DND-41 (cell line): ENCODE data around the gene ZP1.

Experiments
- ATAC-seq: fragments of 200-7000 bp; cut with Tn5 transposase; 3 replicates; pipeline ENCODE4 v1.9.1; 2021; ENCODE audit warnings: low read depth; ENCODE audit not compliant: insufficient read depth
- DNase-seq: peaks from one replicate; pipeline ENCODE4 v3.0.0-alpha.2; 2020
- H2AFZ ChIP-seq: 2 replicates; pipeline ENCODE4 v1.6.0; 2012; ENCODE audit warnings: low read depth, low read length
- H3K27ac ChIP-seq: 2 replicates; pipeline ENCODE4 v1.5.1; 2012; ENCODE audit warnings: low read length, inconsistent platforms
- H3K27me3 ChIP-seq: fragments of 200-600 bp; sonication (generic); 2 replicates; pipeline ENCODE4 v1.6.0; 2012; ENCODE audit warnings: low read length, mild to moderate bottlenecking, inconsistent platforms; ENCODE audit not compliant: insufficient read depth, poor library complexity
- H3K36me3 ChIP-seq: 2 replicates; pipeline ENCODE4 v1.5.1; 2012; ENCODE audit warnings: low read length, inconsistent platforms; ENCODE audit not compliant: insufficient read depth
- H3K4me1 ChIP-seq: 2 replicates; pipeline ENCODE4 v1.5.1; 2012; ENCODE audit warnings: mild to moderate bottlenecking, low read length; ENCODE audit not compliant: insufficient read depth
- H3K4me2 ChIP-seq: 2 replicates; pipeline ENCODE4 v1.6.0; 2012; ENCODE audit warnings: mild to moderate bottlenecking, moderate library complexity, low read length, inconsistent platforms; ENCODE audit not compliant: insufficient read depth
- H3K4me3 ChIP-seq, 2 experiments: fragments of 200-600 bp in 1 of 2; shearing (Covaris generic) in 1 of 2; 2 replicates each; pipeline ENCODE4 v1.5.1; 2012 to 2016; ENCODE audit warnings: inconsistent platforms in 2 of 2, low read length in 2 of 2, mild to moderate bottlenecking in 2 of 2, low read depth in 1 of 2, moderate library complexity in 1 of 2
- H3K79me2 ChIP-seq: 2 replicates; pipeline ENCODE4 v1.6.0; 2012; ENCODE audit warnings: low read length, inconsistent platforms; ENCODE audit not compliant: insufficient read depth
- H3K9ac ChIP-seq: 2 replicates; pipeline ENCODE4 v1.6.0; 2012; ENCODE audit warnings: low read depth, mild to moderate bottlenecking, inconsistent platforms, low read length, moderate library complexity
- H3K9me3 ChIP-seq: 2 replicates; pipeline ENCODE4 v1.5.1; 2012; ENCODE audit warnings: low read length, moderate library complexity, mild to moderate bottlenecking, inconsistent platforms; ENCODE audit not compliant: insufficient read depth, severe bottlenecking
- H4K20me1 ChIP-seq: 2 replicates; pipeline ENCODE4 v1.6.0; 2012; ENCODE audit warnings: low read length; ENCODE audit not compliant: insufficient read depth
- EZH2 ChIP-seq: IDR thresholded peaks from 3 replicates; pipeline ENCODE4 v1.6.1; 2012; ENCODE audit warnings: borderline replicate concordance, low read depth, mild to moderate bottlenecking, moderate library complexity, low read length, inconsistent platforms; ENCODE audit not compliant: severe bottlenecking
- TF ChIP-seq, protein P1 (sequence below): IDR thresholded peaks from 2 replicates; pipeline ENCODE4 v1.5.1; 2012; ENCODE audit warnings: borderline replicate concordance, low read length, moderate library complexity, mild to moderate bottlenecking; ENCODE audit not compliant: poor library complexity, severe bottlenecking; ENCODE audit errors: extremely low read depth

The ZP1 gene

DNA sequence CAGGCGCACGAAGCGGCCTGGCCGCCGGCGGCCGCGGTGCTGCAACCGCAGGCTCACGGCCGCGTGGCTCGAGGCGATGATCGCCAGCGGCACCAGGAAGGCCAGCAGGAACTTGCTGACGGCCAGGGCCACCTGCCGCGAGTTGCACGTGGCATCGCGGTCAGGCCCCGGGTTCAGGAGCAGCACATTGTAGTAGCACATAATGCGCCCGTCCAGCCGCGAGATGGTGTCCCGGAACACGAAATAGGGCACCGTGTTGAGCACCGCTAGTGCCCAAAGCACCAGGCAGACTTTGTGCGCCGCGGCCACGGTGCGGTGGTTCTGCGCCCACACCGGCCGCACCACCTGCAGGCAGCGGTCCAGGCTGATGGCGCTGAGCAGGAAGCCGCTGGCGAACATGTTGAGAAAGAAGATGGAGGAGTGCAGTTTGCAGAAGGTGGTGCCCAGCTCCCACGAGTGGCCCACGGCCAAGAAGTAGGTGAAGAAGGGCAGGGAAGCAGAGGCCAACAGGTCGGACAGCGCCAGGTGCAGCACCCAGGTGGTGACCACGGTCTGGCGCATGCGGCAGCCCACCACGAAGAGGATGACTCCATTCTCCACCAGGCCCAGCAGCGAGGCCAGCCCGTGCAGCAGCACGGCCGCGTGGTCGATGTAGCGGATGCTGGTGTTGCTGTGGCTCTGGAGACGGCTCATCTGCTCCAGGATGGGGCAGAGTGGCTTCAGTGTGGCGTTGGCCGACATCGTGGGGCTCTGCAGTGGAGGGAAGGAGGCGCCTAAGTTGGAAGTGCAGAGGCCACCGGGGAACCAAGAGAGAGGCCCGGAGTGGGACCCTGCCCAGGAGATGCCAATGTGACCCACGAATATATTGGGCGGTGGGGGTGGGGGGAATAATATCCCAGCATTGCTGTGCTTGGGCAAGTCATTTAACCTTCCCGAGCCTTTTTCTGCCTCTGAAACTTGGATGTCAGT lies 14.1 kb upstream of the ZP1 start:
- Histone ChIP-seq H3K4me1 (peaks cover 3% of the 10 kb centered on the region), H3K36me3 (peaks cover 36% of the 10 kb centered on the region), H3K4me2 (no peak overlapping the region), H2AFZ (no peak overlapping the region), H3K79me2 (no peaks in the 10 kb centered on the region), H3K27me3 (no peaks in the 10 kb centered on the region), H3K9me3 (no peaks in the 10 kb centered on the region), H3K4me3 (no peak overlapping the region), H3K9ac (no peak overlapping the region), H3K27ac (no peak overlapping the region), H4K20me1 (peaks cover 4% of the 10 kb centered on the region; the same call in 1 of the 2 replicates)
- ATAC-seq (no peak), DNase-seq (no peak)
- TF ChIP-seq, protein P1, sequence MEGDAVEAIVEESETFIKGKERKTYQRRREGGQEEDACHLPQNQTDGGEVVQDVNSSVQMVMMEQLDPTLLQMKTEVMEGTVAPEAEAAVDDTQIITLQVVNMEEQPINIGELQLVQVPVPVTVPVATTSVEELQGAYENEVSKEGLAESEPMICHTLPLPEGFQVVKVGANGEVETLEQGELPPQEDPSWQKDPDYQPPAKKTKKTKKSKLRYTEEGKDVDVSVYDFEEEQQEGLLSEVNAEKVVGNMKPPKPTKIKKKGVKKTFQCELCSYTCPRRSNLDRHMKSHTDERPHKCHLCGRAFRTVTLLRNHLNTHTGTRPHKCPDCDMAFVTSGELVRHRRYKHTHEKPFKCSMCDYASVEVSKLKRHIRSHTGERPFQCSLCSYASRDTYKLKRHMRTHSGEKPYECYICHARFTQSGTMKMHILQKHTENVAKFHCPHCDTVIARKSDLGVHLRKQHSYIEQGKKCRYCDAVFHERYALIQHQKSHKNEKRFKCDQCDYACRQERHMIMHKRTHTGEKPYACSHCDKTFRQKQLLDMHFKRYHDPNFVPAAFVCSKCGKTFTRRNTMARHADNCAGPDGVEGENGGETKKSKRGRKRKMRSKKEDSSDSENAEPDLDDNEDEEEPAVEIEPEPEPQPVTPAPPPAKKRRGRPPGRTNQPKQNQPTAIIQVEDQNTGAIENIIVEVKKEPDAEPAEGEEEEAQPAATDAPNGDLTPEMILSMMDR: no peak
- TF ChIP-seq EZH2: no peak

DNA sequence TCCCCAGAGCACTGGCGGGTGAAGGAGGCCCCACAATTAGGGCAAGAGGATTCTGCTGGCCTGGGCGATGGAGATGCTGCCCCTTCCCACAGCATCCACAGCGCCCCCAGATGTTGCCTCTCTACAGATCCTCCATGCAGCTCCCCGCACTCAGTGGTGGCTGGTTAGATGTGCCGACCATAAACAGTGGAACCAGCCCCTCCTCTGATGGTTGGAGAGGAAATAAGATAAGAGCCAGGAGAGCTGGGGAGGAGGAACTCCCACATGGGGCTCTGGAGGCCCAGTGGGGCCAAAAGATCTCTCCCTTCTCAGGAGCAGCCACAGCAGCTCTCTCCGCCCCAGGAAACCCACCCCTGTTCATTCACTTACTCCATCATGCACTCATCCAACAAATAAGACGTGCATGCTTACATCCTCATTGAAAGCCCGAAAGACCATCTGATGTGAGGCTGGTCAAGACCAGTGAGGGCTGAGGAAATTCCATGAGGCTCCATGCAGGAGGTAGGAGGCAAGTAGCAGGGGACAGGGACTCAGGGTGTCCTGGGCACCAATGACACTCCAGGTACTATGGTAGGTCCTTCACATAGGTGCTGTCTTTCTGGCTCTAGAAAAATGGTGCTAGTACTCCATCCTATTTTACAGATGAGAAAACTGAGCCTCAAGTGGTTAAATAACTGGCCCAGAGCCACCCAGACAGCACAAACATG lies 13.0 kb upstream of the ZP1 start:
- Histone ChIP-seq H3K4me1 (peaks cover 12% of the 10 kb centered on the region), H3K4me3 (no peak overlapping the region)
- ATAC-seq: no peak

DNA sequence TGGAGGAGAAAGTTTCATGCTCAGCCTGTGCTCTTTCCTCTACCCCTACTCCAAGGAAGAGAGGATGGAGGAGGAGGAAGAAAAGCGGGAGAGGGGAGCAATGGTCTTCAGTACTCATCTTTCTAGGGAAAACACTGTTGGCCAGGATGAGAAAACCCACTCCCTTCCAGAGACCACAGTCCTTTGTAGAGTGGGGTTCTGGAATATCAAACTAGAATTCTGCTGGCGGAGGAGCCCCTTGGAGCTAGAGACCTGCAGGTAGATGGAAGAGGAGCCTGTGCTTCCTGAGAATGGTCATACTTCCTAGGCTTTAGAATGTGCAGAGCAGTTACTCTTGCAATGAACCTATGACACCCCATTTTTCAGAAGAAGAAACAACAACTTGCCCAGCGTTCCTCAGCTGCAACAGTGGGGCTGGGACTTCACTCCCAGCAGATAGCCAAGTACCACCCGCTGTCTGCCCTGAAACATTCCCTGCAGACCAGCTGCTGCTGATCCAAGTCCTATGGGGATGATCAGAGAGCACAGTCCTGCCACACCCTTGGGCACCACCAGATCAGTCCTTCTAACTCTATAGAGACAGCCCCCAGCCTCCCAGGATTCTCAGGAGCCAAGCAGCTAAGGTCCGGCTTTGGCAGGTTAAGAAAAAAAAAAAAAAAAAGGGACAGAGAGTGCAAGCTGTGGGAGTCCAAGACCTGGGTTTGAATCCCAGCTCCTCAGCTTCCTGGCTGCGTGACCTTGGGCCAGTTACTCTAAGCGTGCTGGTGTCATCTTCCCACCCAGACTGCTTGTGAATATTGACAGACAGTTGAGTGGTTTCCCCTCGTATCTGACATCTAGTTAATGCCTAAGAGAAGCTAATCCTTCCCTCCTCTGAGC lies 12.3 kb upstream of the ZP1 start:
- H4K20me1 ChIP-seq: no peaks in the 10 kb centered on the region
- H3K4me3 ChIP-seq: no peak overlapping the region
- no peak overlapping the region for H3K27ac ChIP-seq
- ATAC-seq (no peak), DNase-seq (no peak)
- TF ChIP-seq EZH2: no peak
- TF ChIP-seq, protein P1: no peak
- no peaks in the 10 kb centered on the region for H3K79me2 ChIP-seq
- H3K36me3 ChIP-seq: peaks cover 17% of the 10 kb centered on the region
- H3K27me3 ChIP-seq: no peaks in the 10 kb centered on the region
- no peak overlapping the region for H3K4me2 ChIP-seq
- peaks cover 12% of the 10 kb centered on the region for H3K4me1 ChIP-seq
- no peaks in the 10 kb centered on the region for H3K9me3 ChIP-seq
- H3K9ac ChIP-seq: no peak overlapping the region
- no peak overlapping the region for H2AFZ ChIP-seq

More for the DNA sequence above, 13.0 kb upstream of the ZP1 start:
- Histone ChIP-seq H4K20me1 (no peaks in the 10 kb centered on the region), H3K36me3 (peaks cover 25% of the 10 kb centered on the region), H3K9ac (no peak overlapping the region), H3K9me3 (no peaks in the 10 kb centered on the region), H3K79me2 (no peaks in the 10 kb centered on the region), H2AFZ (no peak overlapping the region), H3K27me3 (no peaks in the 10 kb centered on the region), H3K27ac (no peak overlapping the region), H3K4me2 (no peak overlapping the region)
- TF ChIP-seq, protein P1: no peak
- TF ChIP-seq EZH2: no peak
- DNase-seq: no peak
